Activated CD4-positive, alpha-beta T cell treated with anti-CD3 and anti-CD28 coated beads, Interleukin-2, amount 50 U/mL, for 16 hours (primary cell): Measurements from ENCODE around the gene OSBPL5.
A peak's percentile ranks its signal among the peaks of the same experiment; 100 is the strongest.
"Not testable (repeated sequence)": the region's sequence is repeated elsewhere in the genome, so short reads cannot be mapped to it uniquely, and the experiment has no call there.

Experiments
- DNase-seq: peaks from one replicate; pipeline ENCODE4 v3.0.0-alpha.2; 2020

Gene OSBPL5

DNA sequence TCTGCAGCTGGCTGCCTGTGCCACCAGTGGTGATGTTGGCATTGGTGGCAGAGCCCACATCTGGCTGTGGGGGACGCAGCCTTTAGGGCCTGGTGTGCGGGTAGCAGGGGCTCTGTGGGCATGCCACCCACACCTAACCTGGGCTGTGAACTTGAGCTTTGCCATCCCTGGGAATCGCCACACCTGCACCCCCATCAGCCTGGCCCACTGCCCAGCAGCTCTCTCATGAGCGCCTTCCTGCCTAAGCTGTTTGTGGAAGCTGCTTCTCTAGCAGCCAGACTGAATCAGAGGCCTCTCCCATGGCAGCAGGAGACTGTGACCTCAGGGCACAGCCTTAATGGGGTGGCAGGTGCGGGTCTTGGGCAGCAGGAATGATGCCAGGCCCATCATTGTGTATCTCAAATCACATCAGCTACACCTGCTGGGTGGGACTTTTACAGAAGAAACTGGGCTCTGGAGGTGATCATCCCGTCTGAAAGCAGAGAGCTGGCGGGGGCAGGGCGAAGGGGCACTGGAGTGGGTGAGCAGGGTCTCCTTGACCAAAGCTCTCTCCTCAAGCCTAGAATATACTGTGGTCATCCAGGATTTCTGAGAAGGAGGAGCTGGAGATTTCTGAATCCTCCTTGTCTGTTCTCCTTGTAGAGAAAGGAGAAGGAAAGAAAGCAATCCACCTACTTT is 90.1 kb downstream of the OSBPL5 start:
- DNase-seq = no peak

GRCh38 chr11:3073029-3073435 is 92.1 kb downstream of the OSBPL5 start:
- DNase-seq = no peak

DNA sequence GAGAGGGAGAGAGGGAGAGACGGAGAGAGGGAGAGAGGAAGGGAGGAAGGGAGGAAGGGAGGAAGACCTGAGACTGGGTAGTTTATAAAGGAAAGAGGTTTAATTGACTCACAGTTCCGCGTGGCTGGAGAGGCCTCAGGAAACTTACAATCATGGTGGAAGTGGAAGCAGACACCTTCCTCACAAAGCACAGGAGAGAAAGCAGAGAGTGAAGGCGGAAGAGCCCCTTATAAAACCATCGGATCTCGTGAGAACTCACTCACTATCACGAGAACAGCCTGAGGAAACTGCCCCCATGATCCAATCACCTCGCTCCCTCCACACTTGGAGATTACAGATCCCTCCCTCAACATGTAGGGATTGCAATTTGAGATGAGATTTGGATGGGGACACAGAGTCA is 95.7 kb downstream of the OSBPL5 start:
- no peak for DNase-seq

GRCh38 chr11:3066308-3066707 is 98.8 kb downstream of the OSBPL5 start:
- not testable (repeated sequence) for DNase-seq

DNA sequence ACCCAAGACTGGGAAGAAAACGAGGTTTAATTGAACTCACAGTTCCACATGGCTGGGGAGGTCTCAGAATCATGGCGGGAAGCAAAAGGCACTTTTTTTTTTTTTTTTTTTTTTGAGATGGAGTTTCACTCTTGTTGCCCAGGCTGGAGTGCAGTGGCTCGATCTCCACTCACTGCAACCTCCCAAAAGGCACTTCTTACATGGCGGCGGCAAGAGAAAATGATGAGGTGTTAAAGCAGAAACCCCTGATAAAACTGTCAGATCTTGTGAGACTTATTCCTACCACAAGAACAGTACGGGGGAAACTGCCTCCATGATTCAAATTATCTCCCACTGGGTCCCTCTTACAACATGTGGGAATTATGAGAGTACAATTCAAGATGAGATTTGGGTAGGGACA is 100.4 kb downstream of the OSBPL5 start:
- not testable (repeated sequence) for DNase-seq

- not testable (repeated sequence) for DNase-seq
Observed at GRCh38 chr11:3063876-3064275, 101.2 kb downstream of the OSBPL5 start.

DNA sequence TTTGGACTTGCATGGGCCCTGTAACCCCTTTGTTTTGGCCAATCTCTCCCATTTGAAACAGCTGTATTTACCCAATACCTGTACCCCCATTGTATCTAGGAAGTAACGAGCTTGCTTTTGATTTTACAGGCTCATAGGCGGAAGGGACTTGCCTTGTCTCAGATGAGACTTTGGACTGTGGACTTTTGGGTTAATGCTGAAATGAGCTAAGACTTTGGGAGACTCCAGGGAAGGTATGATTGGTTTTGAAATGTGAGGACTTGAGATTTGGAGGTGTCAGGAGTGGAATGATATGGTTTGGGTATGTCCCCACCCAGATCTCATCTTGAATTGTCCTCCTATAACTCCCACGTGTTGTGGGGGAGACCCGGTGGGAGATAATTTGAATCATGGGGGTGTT is 101.7 kb downstream of the OSBPL5 start:
- DNase-seq = not testable (repeated sequence)

DNA sequence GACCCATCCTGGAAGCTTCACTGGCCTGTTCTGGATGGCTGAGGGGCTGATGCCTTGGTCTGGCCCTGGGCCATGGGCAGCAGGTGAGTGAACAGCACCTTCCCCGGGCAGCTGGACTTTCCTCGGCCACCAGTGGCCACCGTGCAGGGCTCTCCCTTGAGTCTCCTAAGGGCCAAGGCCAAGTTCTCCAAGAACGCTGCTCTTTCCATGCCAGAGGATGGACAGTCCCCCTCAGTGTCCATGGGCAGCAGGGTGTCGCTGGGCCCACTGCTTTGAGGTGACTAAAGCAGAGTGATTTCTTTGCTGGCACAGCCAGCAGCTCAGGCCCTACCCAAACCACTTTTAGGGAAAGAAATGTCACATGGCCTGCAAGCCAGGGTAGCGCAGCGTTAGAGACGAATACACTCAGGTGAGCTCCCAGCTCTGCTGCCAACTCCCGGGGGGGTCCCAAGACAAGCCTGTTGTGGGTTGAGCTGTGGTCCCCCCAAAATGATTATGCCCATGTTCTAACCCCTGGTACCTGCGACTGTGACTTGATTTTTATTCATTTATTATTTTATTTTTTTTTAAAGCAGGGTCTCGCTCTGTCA is 104.6 kb downstream of the OSBPL5 start:
- DNase-seq = no peak

DNA sequence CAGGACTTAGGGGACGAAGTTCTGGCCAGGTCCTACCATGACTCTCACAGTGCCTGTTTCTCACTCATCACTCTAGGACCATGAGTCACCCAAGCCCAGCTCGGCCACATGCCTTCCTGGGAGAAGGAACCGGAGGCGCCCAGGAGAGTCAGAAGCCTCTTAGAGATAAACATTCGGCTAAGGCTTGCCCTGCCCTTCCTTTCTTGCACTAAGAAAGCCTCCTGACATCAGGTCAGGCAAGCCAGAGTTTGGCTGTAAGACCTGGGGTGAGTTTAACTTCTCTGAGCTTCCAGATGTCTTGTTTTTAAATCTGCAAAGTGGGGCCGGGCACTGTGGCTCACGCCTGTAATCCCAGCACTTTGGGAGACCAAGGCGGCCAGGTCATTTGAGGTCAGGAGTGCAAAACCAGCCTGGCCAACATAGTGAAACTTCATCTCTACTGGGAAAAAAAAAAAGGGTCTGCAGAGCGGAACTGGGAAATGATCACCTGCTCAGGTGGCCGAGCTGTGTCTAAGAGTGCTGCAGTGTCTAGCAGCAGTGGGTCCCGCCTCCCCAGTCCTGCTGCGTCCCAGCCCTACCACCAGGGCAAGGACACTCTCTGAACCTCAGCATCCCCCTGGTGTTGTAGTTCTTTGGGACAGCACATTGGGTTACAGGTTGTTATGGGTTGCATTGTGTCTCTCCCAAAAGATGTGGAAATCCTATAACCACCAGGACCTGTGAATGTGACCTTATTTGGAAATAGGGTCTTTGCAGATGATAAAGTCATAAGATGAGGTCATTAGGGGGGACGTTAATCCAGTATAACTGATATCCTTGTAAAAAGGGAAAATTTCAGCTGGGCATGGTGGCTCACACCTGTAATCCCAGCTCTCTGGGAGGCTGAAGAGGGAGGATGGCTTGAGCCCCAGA is 106.1 kb downstream of the OSBPL5 start:
- no peak for DNase-seq

- DNase-seq = peak; percentile 96
Observed at GRCh38 chr11:3057069-3057963, 107.8 kb downstream of the OSBPL5 start, which contains the start of gene CARS1. TSS of gene CARS1 (minus strand) at chr11:3057423. CDS start at chr11:3057367, 56 bp downstream.

DNA sequence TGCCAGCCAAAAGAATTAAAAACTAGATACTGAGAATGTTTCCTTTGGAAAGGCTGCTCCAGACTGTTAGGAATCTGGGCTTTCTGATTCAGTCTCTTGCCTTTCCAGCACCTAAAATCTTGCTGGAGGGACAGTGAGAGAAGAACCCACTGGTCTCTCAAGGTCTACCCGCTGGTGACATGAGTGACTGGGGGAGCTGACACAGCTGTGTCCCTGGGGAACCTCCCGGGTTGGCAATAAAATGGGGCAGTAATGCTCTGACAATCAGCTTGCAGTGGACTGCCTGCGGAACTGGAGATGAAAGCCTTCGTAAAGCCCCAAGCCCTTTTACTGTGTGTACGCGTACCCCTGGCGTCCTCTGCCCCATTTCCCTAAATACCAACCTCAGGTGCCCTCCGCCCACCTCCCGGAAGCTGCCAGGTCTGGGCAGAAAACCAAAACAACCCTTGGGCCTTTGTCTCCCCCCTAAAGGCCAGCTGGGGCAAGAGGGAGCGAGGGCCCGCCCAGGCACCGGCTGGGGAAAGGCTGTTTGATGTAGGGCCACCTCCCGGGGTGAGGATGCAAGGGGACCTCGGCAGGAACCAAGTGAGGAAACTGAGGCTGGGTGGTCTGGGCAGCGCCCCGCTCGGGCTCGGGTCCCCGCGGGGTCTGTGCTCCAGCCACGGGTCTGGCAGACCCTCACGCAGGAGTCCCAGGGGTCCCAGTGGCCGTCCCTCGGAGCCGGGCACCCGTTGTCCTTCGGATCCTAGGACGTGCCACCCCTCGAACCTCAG is 108.6 kb downstream of the OSBPL5 start:
- peak; percentile 6 for DNase-seq

DNA sequence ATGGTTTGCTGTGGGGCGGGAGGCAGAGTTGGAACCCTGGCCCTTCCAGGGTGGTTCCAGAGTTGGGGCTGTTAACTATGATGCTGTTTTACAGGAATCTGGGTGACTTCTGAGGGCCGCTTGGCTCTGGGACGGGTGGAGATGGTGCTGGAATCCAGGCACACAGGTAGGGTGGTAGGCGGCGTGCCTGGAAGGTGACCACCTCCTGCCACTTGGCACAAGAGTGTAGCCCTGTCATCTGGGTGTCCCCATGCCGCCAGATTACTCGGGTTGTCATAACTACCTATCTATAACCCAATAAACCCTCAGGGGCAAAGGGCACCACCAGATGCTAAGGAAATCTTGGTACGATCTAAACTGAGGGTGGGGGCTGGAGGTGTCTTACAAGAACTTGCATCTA is 109.2 kb downstream of the OSBPL5 start:
- DNase-seq = no peak

GRCh38 chr11:3052567-3052966 is 112.5 kb downstream of the OSBPL5 start:
- no peak for DNase-seq

DNA sequence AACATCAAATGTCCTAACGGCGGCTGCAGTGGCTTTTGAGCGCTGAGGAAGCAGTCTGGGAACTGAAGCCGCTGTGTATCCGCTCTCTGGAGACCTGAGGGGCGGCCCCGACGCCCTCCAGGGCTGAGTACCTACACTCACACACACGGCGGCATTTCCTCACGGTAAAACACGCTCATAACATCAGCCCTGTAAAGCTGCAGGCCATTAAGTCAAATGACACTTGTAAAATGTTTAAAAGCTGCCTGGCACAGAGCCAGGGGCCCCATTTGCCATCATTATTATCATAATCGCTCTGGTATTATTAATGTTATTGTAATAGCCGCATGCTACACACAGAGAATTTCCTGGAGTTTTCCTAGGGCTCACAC is 113.0 kb downstream of the OSBPL5 start:
- DNase-seq = no peak

DNA sequence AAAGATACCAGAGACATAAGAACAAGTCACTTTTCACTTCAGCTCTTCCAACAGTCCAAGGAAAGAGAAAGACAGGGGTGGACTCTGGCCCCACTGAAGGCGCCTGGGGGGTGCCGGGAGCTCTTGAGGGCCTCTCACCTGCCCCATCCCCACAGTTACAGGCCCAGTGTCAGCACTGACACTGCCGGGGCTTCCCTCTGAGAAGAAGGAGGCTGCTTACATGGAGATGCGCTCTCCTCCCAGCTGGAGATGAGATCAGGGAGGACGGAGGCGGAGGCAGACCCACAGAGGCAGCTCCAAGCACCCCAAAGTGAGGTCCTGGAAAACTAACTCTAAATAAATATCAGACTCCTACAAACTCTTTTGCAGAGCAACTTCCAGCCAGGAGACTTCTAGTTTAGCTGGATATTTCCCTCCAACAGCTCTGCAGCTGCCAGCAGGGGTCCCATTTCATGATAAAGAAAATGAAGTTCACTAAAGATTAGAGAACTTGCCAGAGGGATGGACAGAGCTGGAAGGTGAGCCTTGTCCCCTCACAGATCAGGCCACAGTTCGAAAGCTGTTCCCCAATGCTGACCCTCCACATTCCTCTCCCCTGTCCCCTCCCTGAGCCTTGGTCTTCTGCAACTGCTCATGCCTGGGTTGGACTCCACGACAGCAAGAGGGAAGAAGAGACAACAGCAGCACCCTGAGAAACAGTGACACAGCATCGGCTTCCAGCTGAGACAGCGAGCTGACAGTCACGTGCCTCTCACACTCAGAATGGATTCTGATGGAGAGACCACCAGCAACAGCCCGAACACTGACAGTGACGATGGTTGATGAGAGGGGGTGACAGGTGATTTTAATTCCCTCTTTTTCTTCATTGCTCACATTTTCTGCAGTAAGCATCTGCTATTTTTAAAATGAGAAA is 113.7 kb downstream of the OSBPL5 start:
- DNase-seq = no peak

DNA sequence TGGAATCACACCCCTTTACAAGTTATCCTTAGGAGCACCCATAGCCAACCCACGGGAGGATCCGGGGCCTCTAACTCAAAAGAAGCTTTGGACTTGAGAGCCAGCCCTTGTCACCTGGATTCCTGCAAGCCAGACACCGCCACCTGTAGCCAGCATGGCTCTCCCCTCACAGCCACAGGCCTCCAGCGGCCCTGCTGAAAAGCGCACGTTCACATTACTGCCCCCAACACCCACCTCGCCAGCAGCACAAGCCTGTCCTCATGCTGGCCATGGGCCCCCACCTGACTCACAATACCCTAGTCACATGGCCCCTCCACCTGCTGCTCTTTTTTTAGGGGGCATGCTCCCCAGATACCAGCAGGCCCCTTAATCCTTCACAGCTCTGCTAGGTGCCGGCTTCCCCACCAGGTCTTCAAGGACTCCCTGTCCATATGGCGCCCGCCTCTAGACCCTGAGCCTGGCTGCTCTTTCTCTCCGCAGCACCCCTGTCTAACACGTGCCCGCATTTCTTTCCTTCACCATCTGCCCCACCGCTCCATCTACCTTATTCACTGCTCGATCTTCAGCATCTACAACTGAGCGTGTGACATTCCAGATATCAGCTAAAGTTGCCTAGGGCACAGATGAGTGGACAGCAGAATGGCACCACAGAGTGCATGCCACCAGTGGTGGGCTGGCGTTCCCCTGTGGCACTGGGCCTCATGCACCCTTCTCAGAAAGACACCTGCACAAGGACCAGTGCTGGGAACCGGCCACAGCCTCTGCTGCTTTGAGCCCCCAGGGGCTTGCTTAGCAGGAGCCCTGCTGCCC is 114.5 kb downstream of the OSBPL5 start:
- DNase-seq = no peak

GRCh38 chr11:3049430-3050243 is 115.5 kb downstream of the OSBPL5 start:
- peak; percentile 89 for DNase-seq

DNA sequence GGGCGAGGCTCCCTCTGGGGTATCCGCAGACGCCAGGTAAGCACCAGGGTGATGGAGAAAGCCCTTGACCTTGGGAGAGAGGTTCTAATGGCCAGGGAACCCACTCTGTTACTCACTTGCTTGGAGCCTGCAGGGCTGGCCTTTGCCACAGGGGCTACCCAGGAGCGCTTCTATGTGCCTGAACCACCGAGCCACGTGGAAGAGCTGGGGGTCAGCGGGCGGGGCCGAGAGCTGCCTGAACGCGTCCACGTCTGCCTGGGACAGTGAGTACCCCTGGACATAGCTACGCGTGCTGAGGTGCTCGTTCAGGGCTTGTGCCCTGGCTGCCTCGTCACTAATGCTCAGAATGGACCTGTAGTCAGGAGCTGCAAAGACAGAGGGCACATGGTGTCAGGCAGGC is 117.5 kb downstream of the OSBPL5 start:
- no peak for DNase-seq

- no peak for DNase-seq
Observed at GRCh38 chr11:3046641-3047040, 118.5 kb downstream of the OSBPL5 start.
